ENCODE data around the gene AURKAIP1. TPM values are rescaled to one million over a fixed set of nuclear protein-coding genes. Genes with fewer than 3 reads are reported as not detected.
"Not testable (repeated sequence)": the region's sequence is repeated elsewhere in the genome, so short reads cannot be mapped to it uniquely, and the experiment has no call there.

The AURKAIP1 gene
- total and polyA plus RNA-seq, 12 donors = 44.2 to 317 (median 161) TPM

DNA sequence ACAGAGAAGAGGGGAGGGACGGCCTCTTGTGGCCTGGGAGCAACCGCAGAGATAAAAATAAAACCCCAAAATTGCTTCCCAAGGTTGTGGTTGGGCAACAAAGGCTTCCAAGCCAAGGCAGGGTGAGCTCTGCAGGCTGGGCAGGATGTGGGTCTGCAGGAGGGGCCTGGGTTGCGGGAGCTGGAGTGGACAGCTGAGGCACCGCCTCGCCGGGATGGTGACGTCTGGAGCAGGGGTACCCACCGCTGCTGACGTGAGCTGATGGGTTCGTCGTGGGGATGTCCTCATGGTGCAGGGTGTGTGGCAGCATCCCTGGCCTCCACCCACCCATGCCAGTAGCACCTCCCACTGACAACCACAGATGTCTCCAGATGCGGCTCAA, 3.7 kb downstream of the AURKAIP1 start:
- H3K9me3 ChIP-seq (replicated peaks in 1 of 3) = no peaks in the 10 kb centered on the region
- no peak for TF ChIP-seq POLR2A (IDR thresholded peaks at IDR 0.05)
- TF ChIP-seq, protein P1, sequence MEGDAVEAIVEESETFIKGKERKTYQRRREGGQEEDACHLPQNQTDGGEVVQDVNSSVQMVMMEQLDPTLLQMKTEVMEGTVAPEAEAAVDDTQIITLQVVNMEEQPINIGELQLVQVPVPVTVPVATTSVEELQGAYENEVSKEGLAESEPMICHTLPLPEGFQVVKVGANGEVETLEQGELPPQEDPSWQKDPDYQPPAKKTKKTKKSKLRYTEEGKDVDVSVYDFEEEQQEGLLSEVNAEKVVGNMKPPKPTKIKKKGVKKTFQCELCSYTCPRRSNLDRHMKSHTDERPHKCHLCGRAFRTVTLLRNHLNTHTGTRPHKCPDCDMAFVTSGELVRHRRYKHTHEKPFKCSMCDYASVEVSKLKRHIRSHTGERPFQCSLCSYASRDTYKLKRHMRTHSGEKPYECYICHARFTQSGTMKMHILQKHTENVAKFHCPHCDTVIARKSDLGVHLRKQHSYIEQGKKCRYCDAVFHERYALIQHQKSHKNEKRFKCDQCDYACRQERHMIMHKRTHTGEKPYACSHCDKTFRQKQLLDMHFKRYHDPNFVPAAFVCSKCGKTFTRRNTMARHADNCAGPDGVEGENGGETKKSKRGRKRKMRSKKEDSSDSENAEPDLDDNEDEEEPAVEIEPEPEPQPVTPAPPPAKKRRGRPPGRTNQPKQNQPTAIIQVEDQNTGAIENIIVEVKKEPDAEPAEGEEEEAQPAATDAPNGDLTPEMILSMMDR (IDR thresholded peaks at IDR 0.05) = no peak
- peaks cover 7 to 31% of the 10 kb centered on the region in 2 donors for H3K4me1 ChIP-seq (replicated peaks in 1 of 2)
- H3K27me3 ChIP-seq = no peaks in the 10 kb centered on the region
- H3K36me3 ChIP-seq (replicated peaks in 1 of 2) = peaks cover 0 to 10% of the 10 kb centered on the region in 2 donors
- WGBS, 4 donors = 32 to 58% (median 53%) methylated on average over 9 to 12 of the region's 12 CpGs
- no peak overlapping the region for H3K4me3 ChIP-seq
- intact Hi-C loops (cut with DNase I) = no loop called here
- DNase-seq = no peak
- peak overlapping the region in 1 of 5 donors; percentile 34 for H3K27ac ChIP-seq

DNA sequence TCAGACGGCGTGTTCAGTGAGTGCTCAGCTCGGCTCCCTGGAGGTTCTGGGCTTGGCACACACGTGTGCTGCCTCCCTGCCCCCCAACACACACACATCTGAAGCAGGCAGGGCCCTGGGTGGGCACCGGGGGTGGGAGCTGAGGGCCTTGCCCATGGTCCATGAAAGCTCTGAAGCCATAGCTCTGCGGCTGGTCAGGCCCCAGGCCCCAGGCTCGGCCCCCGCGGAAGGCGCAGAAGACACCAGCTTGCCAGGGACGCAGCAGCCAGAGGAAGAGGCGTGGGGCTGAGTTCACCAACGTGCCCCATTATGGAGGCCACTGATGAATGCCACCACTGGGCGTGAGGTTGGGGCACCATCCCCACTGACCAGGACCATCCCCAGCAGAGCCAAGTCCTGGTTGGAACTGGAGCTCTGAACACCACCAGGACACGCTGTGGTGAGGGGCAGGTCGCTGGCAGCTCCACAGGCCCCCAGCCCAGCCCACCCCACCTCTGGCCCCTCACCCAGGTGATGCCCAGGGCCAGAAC, 4.2 kb downstream of the AURKAIP1 start:
- no peak overlapping the region for H3K4me3 ChIP-seq
- no peak for DNase-seq
- peaks cover 0 to 10% of the 10 kb centered on the region in 2 donors for H3K36me3 ChIP-seq (replicated peaks in 1 of 2)
- 72 to 81% (median 76%) methylated on average over 4 to 16 of the region's 16 CpGs for WGBS, 4 donors
- no peaks in the 10 kb centered on the region for H3K9me3 ChIP-seq (replicated peaks in 1 of 3)
- TF ChIP-seq, protein P1 (IDR thresholded peaks at IDR 0.05) = no peak
- no peak for TF ChIP-seq POLR2A (IDR thresholded peaks at IDR 0.05)
- no peaks in the 10 kb centered on the region for H3K27me3 ChIP-seq
- intact Hi-C loops (cut with DNase I) = no loop called here
- no peak overlapping the region for H3K27ac ChIP-seq
- H3K4me1 ChIP-seq (replicated peaks in 1 of 2) = peaks cover 7 to 28% of the 10 kb centered on the region in 2 donors

DNA sequence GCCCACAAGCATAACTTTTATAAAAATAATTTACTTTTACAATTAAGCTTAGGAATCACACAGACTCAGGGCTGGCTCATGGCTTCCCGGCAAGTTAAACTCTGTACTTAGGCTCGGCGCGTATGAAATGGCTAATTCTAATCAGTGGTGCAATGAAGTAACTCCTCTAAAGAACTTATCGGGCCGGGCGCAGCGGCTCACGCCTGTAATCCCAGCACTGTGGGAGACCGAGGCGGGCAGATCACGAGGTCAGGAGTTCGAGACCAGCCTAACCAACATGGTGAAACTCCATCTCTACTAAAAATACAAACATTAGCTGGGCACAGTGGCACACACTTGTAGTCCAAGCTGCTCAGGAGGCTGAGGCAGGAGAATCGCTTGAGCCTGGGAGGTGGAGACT, 4.9 kb downstream of the AURKAIP1 start:
- DNase-seq; H3K9me3 ChIP-seq (replicated peaks in 1 of 3); intact Hi-C loops (cut with DNase I); H3K4me3 ChIP-seq; H3K27ac ChIP-seq; H3K27me3 ChIP-seq; H3K36me3 ChIP-seq (replicated peaks in 1 of 2): not testable (repeated sequence)
- WGBS, 4 donors = 85 to 90% (median 88%) methylated on average over 14 of the region's 14 CpGs
- peaks cover 7 to 25% of the 10 kb centered on the region in 2 donors for H3K4me1 ChIP-seq (replicated peaks in 1 of 2)

DNA sequence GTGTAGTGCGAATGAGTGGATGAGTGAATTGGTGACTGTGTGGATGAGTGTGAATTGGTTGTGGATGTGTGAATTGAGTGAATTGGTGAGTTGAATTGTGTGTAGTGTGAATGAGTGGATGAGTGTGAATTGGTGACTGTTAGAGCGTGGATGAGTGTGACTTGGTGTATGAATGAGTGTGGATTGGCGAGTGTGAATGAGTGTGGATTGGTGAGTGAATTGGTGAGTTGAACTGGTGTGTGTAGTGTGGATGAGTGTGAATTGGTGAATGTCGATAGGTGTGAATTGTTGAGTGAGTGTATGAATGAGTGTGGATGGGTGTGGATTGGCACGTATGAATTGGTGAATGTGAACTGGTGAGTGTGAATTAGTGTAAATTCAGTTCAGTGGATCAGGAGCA, 7.7 kb downstream of the AURKAIP1 start:
- no peak overlapping the region for H3K27ac ChIP-seq
- DNase-seq = no peak
- peaks cover 0 to 8% of the 10 kb centered on the region in 2 donors for H3K4me1 ChIP-seq (replicated peaks in 1 of 2)
- no peak for TF ChIP-seq POLR2A (IDR thresholded peaks at IDR 0.05)
- TF ChIP-seq, protein P1 (IDR thresholded peaks at IDR 0.05) = no peak
- no peak overlapping the region for H3K4me3 ChIP-seq
- H3K36me3 ChIP-seq (replicated peaks in 1 of 2) = no peaks in the 10 kb centered on the region
- H3K27me3 ChIP-seq = no peaks in the 10 kb centered on the region
- intact Hi-C loops (cut with DNase I) = no loop called here
- WGBS, 4 donors = 91 to 94% (median 93%) methylated on average over 5 of the region's 5 CpGs
- H3K9me3 ChIP-seq (replicated peaks in 1 of 3) = no peaks in the 10 kb centered on the region

DNA sequence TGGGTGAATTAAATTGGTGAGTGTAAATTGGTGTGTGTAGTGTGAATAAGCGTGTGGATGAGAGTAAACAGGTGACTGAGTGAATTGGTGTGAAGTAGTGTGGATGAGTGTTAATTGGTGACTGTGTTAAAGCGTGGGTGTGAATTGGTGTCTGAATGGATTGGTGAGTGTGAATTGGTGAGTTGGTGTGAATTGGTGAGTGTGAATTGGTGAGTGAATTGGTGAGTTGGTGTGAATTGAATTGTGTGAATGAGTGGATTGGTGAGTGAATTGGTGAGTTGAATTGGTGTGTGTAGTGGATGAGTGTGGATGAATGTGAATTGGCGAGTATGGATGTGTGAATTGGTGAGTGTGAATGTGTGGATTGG, 8.3 kb downstream of the AURKAIP1 start:
- H3K4me3 ChIP-seq = no peak overlapping the region
- H3K36me3 ChIP-seq (replicated peaks in 1 of 2) = no peaks in the 10 kb centered on the region
- peaks cover 0 to 1% of the 10 kb centered on the region in 2 donors for H3K4me1 ChIP-seq (replicated peaks in 1 of 2)
- 91 to 96% (median 94%) methylated on average over 3 of the region's 3 CpGs for WGBS, 4 donors
- no peak for DNase-seq
- TF ChIP-seq POLR2A (IDR thresholded peaks at IDR 0.05) = no peak
- TF ChIP-seq, protein P1 (IDR thresholded peaks at IDR 0.05) = no peak
- H3K27ac ChIP-seq = no peak overlapping the region
- no peaks in the 10 kb centered on the region for H3K9me3 ChIP-seq (replicated peaks in 1 of 3)
- H3K27me3 ChIP-seq = no peaks in the 10 kb centered on the region
- intact Hi-C loops (cut with DNase I) = no loop called here
